Neural progenitor cell (in vitro differentiated cells): Measurements from ENCODE around the gene SPAG6.

ENCODE experiments used
- CTCF ChIP-seq: fragments of 200-600 bp; sonication (generic); IDR thresholded peaks from 2 replicates; pipeline ENCODE4 v1.5.1; 2017; ENCODE audit warnings: antibody characterized with exemption, mild to moderate bottlenecking
- EZH2phosphoT487 ChIP-seq: fragments of 200-600 bp; sonication (generic); IDR thresholded peaks from 2 replicates; pipeline ENCODE4 v1.6.1; 2017; ENCODE audit warnings: antibody characterized with exemption

GRCh38 chr10:22366435-22366703 lies 21.1 kb downstream of the SPAG6 start:
- TF ChIP-seq CTCF (no peak), EZH2phosphoT487 (no peak)
